K562 (cell line): ENCODE data around the gene CD40.

ENCODE experiments used
- COPS2 ChIP-seq: fragments of 450-650 bp; conservative IDR thresholded peaks from 2 replicates; pipeline ENCODE4 v1.6.1; 2016; ENCODE audit warnings: mild to moderate bottlenecking, moderate library complexity
- ELF2 ChIP-seq: fragments of 250-450 bp; sonication (Bioruptor Pico); IDR thresholded peaks from 2 replicates; pipeline ENCODE4 v1.5.0; 2021; ENCODE audit warnings: mild to moderate bottlenecking
- EP300 ChIP-seq: IDR thresholded peaks from 2 replicates; pipeline ENCODE4 v1.6.1; 2012; ENCODE audit warnings: low read length, improper control_type of control experiment
- GABPA ChIP-seq: fragments of 200-800 bp; sonication (Bioruptor generic); conservative IDR thresholded peaks from 2 replicates; pipeline ENCODE4 v1.6.1; 2016; ENCODE audit warnings: low read depth, missing genetic modification characterization, missing compliant biosample characterization
- JUNB ChIP-seq: fragments of 450-650 bp; formaldehyde crosslinking; conservative IDR thresholded peaks from 2 replicates; pipeline ENCODE4 v1.4.0; 2020; ENCODE audit warnings: mild to moderate bottlenecking
- KAT2B ChIP-seq: IDR thresholded peaks from one replicate; pipeline ENCODE4 v1.6.1; 2012; ENCODE audit warnings: low read depth, mild to moderate bottlenecking, control low read depth, inconsistent platforms, low read length, moderate library complexity
- MYNN ChIP-seq, 2 experiments: sonication (generic); formaldehyde crosslinking in 1 of 2; IDR thresholded peaks; 2 replicates each; pipeline versions ENCODE4 v1.5.0 to v1.6.1; 2016 to 2020; ENCODE audit warnings: antibody characterized with exemption in 1 of 2, missing genetic modification reagents in 1 of 2
- NR2F6 ChIP-seq: fragments of 450-650 bp; formaldehyde crosslinking; IDR thresholded peaks from 2 replicates; pipeline ENCODE4 v1.4.0; 2020; ENCODE audit warnings: mild to moderate bottlenecking
- POLR2AphosphoS5 ChIP-seq: IDR thresholded peaks from 2 replicates; pipeline ENCODE4 v1.6.1; 2011; ENCODE audit warnings: mild to moderate bottlenecking, low read depth, low read length, moderate library complexity; ENCODE audit not compliant: control insufficient read depth, insufficient read depth
- SMARCA5 ChIP-seq: fragments of 450-650 bp; IDR thresholded peaks from 2 replicates; pipeline ENCODE4 v1.6.1; 2016
- TAF1 ChIP-seq: IDR thresholded peaks from 2 replicates; pipeline ENCODE4 v1.6.1; 2011; ENCODE audit warnings: mild to moderate bottlenecking, low read length, moderate library complexity; ENCODE audit not compliant: insufficient read depth, control insufficient read depth, severe bottlenecking; ENCODE audit errors: extremely low read depth
- ZNF12 ChIP-seq: sonication (generic); formaldehyde crosslinking; IDR thresholded peaks from 2 replicates; pipeline ENCODE4 v1.4.0; 2020; ENCODE audit warnings: mild to moderate bottlenecking, missing genetic modification reagents
- ZNF280B ChIP-seq: fragments of 250-450 bp; sonication (Bioruptor Pico); IDR thresholded peaks from 2 replicates; pipeline ENCODE4 v1.5.1; 2021; ENCODE audit warnings: mild to moderate bottlenecking
- TF ChIP-seq, protein P1 (sequence below): sonication (generic); formaldehyde crosslinking; IDR thresholded peaks from 2 replicates; pipeline ENCODE4 v1.8.1; 2023; ENCODE audit warnings: mild to moderate bottlenecking, missing genetic modification reagents

DNA sequence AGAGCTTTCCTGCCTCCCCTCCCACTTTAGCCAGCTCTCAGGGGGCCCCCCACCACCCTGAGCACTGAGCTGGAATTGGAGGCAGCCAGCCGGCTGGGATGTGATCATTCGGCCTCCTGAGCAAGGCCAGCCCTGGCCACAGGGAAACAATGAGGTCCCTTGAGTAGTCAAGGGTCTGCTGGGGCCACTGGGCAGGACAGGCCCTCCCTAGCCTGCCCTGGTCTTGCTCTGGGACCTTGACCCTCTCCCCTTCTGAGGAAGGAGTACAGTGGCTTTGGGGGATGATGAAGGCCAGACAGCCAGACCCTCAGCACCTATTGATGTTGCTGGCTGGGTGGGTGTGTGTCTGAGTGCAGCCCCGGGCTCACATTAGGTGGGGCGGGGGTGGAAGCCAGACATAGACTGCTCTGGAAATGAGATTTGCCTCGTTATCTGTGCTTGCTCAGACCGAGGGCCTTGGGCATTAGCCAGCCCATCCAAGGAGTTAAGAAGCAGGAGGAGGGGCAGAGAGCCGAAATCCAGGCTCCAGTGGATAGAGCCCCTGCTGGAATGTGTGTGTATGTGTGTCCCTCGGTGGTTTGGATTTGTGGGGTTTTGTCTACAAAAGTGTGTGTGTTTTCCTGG is 21.3 kb downstream of the CD40 start:
- TF ChIP-seq GABPA (tag), result no peak
- no peak for TF ChIP-seq POLR2AphosphoS5
- TF ChIP-seq NR2F6 (CRISPR knock-in tag), result no peak
- no peak for TF ChIP-seq JUNB (CRISPR knock-in tag)
- no peak for TF ChIP-seq MYNN (IDR thresholded peaks at IDR 0.05)
- TF ChIP-seq MYNN (CRISPR knock-in tag; IDR thresholded peaks at IDR 0.05), result no peak
- TF ChIP-seq ELF2 (CRISPR knock-in tag), result no peak
- TF ChIP-seq TAF1, result no peak
- TF ChIP-seq, protein P1, sequence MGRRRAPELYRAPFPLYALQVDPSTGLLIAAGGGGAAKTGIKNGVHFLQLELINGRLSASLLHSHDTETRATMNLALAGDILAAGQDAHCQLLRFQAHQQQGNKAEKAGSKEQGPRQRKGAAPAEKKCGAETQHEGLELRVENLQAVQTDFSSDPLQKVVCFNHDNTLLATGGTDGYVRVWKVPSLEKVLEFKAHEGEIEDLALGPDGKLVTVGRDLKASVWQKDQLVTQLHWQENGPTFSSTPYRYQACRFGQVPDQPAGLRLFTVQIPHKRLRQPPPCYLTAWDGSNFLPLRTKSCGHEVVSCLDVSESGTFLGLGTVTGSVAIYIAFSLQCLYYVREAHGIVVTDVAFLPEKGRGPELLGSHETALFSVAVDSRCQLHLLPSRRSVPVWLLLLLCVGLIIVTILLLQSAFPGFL, result no peak
- no peak for TF ChIP-seq SMARCA5
- TF ChIP-seq EP300, result no peak
- no peak for TF ChIP-seq COPS2
- TF ChIP-seq ZNF280B (CRISPR knock-in tag), result no peak
- no peak for TF ChIP-seq KAT2B
- no peak for TF ChIP-seq ZNF12 (CRISPR knock-in tag)
